Erythroblast (primary cell): ENCODE results near the gene BLMH.

ENCODE experiments used
- GATA1 ChIP-seq: IDR thresholded peaks from 2 replicates; pipeline ENCODE4 v1.6.1; 2011; ENCODE audit warnings: low read depth, mild to moderate bottlenecking, control low read depth, low read length, moderate library complexity
- POLR2A ChIP-seq: IDR thresholded peaks from 2 replicates; pipeline ENCODE4 v1.6.1; 2011; ENCODE audit warnings: mild to moderate bottlenecking, low read length

- no peak for TF ChIP-seq POLR2A
- no peak for TF ChIP-seq GATA1
Measured at GRCh38 chr17:30299000-30299399, 7.3 kb upstream of the BLMH start.
